ENCODE measurements around the gene ZNF555.
"Not testable (repeated sequence)": the region's sequence is repeated elsewhere in the genome, so short reads cannot be mapped to it uniquely, and the experiment has no call there.

ZNF555 gene

DNA sequence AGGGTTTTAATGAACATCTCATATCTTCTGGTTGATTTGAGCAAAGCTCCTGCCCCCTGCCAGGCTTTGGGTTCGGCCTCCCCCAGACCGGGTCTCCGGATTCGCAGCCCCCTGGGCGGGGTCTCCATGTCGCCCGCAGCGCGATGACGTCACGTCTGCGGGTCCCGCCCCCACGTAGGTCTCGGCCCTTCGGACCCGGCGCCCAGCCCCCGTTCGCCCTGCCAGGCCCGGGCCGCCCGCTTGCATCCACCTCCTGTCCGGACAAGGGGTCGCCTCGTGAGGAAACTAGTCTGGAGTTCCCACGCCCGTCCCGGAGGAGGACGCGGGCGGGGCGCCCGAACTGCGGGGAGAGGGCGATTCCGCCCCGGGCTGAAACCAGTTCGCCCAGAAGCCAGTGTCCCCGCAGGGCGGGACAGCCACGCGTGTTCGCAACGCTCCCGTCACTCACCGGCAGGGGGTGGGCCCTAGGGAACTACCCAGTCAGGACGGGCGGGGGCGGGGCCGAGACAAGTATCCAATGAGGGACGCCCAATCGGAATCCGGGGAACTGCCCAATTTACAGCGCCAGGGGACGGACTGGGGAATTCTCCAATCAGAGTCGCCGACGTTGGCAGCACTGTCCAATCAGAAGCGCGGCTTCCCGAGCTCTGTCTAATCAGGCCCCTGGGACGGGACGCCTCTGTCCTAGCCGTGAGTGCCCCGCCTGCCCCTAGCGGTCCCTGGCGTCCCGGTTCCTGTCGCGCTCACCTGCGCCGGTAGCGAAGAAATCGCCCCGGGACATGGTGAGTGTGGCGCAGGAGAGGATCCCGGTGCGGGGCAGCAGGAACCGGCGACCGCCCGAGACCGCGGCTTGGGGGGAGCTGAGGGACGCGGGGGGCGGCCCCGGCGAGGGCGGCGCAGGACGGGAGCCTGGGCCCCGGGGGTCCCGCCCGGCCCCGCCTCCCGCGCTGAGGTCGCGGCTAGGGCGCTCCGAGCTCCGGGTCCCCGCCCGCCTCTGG, at the start of gene ZNF555:
ZNF555 (plus strand) TSS at position 682 of the 998 bp plus-strand sequence; CDS start at position 780, 98 bp downstream.
- DNase-seq (ENCODE audit: low read depth): peak; percentile 98

DNA sequence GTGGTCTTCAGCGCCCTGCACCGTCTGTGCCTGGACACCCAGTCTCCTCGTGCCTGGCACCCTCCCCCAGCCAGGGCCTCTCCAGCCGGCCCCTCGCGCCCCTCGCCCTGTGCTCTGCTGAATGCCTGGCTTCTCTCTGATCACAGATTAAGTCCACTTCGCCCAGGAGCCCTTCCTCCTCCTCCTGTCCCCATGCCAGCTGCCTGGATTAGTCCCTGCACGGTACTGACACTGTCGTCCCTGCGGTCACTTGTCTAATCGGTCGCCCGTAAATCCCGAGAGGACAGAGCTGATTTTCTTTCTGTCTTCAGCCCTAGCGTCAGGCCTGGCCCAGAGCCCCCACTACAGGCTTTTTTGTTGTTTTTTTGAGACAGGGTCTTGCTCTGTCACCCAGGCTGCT, 49.4 kb upstream of the ZNF555 start:
- no peak for DNase-seq (ENCODE audit: low read depth)

DNA sequence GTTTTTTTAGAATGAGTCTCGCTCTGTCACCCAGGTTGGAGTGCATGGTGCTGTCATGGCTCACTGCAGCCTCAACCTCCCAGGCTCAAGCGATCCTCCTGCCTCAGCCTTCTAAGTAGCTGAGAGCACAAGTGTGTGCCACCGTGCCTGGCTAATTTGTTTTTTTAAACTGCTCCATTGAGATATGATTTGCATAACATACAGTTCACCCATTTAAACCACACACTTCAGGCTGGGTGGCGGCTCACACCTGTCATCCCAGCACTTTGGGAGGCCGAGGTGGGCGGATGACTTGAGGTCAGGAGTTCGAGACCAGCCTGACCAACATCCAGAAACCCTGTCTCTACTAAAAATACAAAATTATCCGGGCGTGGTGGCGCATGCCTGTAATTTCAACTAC, 48.6 kb upstream of the ZNF555 start:
- not testable (repeated sequence) for DNase-seq (ENCODE audit: low read depth)

DNA sequence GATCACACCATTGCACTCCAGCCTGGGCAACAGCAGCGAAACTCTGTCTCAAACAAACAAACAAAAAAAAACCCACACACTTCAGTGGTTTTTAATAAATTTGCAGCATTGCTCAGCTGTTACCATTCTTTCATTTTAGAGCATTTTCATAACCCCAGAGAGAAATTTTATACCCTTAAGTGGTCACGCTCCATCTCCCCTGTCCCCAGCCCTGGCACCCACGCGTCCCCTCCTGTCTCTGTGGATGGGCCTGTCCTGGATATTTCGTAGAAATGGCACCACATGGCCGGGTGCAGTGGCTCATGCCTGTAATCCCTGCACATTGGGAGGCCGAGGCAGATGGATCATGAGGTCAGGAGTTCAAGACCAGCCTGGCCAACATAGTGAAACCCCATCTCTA, 48.1 kb upstream of the ZNF555 start:
- DNase-seq (ENCODE audit: low read depth): no peak

DNA sequence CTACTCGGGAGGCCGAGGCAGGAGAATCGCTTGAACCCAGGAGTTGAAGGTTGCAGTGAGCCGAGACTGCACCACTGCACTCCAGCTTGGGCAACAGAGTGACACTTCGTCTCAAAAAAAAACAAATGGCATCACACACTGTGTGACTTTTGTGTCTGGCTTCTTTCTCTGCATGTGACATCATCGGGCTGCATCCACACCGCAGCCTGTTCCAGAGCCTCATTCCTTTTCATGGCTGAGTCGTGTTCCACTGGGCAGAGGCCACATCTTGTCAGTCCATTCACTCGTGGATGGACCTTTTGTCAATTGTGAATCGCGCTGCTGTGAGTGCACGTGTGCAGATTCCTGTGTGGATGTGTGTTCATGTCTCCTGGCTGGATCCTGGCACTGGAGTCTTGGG, 47.7 kb upstream of the ZNF555 start:
- DNase-seq (ENCODE audit: low read depth): no peak

DNA sequence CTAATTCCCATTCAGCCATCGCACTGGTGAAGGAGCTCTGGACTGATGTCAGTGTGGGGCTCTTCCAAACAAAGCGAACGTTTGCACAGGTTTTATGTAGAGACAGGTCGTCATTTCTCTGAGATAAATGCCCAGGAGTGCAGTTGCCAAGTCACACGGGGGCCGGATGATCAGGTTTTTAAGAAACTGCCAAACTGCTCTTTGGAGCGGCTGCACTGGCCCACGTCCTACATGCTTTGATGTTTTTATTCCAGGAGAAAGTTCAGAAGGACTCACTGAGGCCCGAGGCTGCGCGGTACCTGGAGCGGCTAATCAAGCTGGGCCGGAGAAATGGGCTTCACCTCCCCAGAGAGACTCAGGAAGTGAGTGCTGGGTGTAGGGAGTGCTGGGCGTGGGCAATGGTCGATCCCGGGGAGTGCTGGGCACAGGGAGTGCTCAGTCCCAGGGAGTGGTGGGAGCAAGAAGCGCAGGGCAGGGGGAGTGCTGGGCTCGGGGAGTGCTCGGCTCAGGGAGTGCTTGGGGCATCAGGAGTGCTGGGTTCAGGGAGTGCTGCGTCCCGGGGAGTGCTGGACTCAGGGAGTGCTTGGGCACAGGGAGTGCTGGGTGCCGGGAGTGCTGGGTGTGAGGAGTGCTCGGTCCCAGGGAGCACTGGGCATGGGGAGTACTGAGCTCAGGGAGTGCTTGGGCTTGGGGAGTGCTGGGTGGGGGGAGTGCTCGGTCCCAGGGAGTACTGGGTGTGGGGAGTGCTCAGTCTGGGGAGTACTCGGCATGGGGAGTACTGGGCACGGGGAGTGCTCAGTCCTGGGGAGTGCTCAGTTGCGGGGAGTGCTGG, 45.2 kb upstream of the ZNF555 start:
- no peak for DNase-seq (ENCODE audit: low read depth)

DNA sequence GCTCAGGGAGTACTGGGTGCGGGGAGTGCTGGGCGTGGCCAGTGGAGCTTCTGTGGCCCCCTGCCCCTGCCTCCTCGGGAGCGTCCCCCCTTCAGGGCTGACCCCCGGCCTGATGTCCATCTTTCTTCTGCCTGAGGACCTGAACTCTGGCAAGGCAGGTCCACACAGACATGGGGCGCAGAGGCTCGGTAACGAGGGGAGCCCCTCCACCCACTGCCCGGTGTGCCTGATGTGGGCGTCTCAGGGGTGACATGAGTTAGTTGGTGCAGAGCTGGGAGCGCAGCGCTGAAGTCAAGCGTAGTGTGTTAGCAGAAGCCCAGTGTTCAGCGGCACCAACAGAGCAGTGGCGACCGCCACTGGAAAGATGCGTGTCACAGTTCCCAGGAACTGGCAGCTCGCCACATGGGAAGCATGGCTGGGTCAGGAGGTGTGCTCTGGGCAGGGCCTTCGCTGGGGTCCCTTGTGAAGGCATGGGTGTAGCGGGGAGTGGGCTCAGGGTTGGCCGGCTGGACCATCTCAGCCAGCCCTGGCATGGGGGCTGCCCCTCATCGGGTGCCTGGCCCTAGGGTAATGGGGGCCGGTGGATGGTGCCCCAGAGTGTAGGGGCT, 44.5 kb upstream of the ZNF555 start:
- no peak for DNase-seq (ENCODE audit: low read depth)

DNA sequence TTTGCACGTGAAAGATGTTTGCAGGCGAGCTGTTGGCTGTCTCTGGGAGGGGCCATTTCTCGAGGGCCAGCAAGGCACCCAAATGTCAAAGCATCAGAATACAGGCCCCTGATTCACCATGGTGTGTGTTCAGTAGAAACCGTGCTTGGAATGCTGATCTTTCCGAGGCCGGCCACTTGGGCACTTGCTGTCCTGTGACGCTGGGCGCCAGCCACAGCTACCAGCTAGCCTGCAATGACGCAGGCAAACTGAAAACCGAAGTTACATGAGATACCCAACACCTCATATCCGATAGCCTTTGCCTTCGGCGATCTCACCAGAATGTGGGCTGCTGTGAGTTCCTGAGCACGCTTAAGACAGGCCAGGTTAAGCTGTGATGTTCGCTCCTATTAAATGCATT, 44.0 kb upstream of the ZNF555 start:
- DNase-seq (ENCODE audit: low read depth): no peak

DNA sequence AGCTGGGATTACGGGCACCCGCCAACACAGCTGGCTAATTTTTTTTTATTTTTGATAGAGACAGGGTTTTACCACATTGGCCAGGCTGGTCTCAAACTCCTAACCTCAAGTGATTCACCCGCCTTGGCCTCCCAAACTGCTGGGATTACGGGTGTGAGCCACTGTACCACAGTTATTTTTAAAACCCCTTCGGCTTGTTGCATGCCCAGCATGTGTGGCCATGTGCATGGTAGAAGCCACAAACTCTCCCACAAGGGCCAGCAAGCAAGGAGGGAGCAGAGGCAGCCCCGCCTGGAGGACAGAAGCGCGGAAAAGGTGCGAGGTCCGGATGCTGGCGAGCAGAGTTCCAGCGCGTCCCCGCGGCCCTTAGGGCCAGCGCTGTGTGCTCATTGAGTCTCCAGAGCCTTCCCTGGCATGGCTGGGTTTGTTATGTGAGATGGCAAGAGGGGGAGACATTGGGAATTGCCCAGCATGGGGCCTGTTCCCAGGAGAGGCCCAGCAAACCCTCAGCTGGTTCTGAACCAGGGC, 43.1 kb upstream of the ZNF555 start:
- no peak for DNase-seq (ENCODE audit: low read depth)

DNA sequence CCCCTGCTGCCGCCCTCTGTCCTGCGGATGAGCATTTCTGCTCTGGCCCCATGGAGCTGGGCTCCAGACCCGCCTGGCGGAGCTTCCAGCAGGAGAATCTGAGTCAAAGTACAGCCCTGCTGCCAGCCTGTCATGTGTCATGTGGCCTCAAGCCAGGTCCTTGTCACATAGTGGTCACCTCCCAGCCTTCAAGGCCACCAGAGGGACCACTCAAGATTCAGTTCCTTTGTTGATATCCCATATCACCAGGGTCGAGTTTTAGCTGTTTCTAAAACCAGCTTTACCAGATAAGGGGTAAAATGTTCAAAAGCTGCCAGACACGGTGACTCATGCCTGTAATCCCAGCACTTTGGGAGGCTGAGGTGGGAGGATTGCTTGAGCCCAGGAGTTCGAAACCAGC, 42.5 kb upstream of the ZNF555 start:
- no peak for DNase-seq (ENCODE audit: low read depth)

DNA sequence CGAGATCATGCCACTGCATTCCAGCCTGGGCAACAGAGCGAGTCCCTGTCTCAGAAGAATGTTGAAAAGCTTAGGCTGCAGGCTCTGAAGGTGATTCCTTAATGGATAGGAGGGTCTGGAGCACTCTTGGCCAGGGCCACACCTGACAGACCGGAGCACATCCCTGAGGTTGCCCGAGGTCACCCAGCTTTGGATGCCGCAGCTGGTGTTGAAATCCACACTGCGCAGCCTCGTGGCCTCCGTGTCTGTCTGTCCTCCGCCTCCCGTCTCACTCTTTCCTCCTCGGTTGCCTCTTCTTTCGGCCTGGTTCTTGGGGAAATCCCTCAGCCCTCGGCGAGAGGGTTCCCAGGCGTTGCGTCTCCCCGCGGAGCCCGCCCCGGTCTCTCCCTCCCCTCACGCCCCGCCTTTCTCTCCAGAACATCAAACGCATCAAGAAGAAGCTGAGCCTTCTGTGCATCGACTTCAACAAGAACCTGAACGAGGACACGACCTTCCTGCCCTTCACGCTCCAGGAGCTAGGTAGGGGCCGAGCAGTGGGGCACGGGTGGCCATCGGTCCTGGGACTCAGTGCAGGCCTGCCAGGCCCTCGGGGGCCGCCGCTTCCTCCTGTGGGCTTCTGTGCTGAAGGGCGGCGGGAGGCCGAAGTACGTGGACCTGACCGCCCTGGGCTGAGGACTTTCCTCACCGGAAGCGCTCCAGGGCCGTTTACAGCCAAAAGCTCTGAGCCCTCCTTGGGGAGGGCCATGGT, 41.8 kb upstream of the ZNF555 start:
- DNase-seq (ENCODE audit: low read depth): no peak

DNA sequence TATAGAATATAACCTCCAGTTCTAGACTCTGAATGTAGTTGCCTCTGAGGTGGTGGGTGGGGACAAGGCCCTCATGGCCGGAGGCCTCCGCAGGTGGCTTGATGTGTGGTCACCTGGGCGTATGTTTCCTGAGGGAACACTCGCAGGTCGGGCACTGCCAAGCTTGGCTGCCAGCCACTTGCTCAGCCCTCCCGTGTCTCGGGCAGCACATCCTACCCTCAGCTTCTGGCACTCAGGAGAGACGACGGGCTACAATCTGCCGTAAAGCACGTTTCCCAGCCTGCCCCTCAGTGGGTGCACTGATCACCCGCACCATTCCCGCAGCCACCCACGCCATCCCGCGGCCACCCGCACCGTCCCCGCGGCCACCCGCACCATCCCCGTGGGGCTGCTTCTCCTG, 40.8 kb upstream of the ZNF555 start:
- no peak for DNase-seq (ENCODE audit: low read depth)

DNA sequence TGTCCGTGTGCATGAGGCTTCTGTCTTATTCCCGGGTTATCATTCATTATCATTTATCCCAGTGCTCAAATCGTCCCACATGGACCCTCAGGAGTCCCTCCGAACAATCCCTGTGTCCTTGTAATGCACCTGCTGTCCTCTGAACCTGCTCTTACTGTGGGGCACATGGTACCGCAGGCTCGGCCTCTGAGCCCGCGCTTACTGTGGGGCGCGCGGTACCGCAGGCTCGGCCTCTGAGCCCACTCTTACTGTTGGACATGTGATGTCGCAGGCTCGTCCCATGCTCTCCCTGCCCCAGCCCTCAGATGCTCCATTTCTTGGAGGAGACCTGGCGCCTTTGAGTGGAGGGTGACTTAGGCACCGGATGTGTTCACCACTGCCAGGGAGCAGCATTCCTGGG, 38.4 kb upstream of the ZNF555 start:
- DNase-seq (ENCODE audit: low read depth): no peak

DNA sequence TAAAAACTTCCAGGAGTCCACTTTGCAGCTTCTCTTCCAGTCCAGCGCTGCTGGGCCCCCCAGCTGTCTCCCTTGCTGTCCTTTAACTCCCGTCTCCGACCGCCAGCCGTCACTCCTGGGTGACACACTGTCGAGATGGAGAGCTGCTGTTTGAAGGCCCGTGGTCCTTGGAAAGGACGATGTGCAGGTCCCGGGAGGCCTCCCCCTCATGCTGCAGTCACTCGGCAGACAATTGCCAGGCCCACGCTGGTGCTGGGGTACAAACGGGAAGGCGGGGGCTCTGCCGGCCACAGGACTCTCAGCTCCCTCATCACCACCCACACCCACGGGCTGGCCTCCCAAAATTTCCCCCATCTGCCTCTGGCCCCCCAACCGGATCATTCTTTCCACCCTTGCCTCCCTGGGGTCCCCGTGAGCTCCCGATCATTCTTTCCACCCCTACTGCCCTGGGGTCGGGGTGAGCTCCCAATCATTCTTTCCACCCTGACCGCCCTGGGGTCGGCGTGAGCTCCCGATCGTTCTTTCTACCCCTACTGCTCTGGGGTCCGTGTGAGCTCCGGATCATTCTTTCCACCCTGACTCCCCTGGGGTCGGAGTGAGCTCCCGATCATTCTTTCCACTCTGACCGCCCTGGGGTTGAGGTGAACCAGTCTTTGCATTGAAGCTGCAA, 37.7 kb upstream of the ZNF555 start:
- DNase-seq (ENCODE audit: low read depth): no peak

DNA sequence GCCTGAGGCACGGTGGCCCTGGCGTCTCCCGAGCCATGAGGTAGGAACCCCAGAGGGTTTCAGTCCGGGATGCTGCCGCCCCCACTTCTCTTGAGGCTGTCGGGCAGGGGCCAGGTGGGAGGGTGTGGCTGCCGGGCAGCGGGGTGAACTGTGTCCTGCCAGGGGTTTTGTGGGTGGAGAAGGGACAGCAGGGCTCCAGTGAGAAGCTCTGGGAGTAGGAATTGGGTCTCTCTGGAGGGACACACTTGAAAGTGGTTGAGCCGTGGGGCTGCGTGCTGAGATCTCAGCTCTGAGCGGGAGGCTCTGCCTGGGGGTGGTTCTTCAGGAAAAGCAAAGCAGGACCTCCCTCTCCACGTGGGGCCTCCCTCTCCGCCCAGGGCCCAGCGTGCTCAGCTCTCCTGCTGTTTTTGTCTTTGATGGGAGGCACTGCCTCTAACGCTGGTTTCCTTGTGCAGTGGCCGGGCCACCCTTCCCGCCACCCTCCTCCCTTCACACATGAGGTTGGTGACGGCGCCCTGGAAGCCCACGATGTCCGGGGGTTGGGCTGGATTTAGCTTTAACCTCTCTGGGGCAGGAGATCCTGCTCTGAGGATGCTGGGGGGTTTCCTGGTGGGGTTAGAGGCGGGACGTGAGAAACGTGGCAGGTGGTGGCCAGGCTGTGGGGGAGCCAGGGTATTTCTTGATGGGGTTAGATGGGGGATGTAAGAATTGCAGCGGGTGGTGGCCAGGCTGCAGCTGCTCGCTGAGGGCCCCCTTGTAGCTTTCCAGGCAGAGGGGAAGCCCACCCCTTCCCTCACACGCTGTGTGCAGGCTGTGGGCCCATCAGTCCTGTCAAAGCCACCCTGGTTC, 36.9 kb upstream of the ZNF555 start:
- DNase-seq (ENCODE audit: low read depth): no peak

DNA sequence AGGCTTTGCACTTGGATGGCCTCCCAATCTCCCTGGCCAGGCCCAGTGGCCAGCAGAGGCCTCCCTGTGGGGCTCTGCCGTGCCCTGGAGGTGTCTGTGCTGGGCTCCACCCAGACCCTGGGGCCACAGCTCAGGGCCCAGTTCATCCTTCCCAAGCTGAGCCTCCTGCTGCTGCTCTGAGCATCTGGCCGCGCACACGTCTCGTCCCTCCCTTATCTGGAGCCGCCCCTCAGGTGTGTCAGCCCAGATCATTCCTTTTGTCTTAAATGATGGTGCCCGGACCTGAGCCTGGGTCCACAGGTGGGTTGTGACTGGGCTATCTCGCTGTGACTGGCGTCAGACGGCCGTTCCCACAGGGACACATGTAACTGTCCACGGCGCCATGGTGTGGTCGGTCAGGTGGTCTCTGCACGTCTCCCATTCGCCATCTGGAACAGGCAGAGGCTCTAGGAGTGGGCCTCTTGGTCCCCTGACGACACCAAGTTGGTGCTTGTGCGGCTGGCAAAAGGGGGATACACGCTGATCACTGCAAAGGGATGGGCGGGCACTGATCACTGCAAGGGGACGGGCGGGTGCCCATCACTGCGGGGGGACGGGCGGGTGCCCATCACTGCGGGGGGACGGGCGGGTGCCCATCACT, 35.9 kb upstream of the ZNF555 start:
- DNase-seq (ENCODE audit: low read depth): no peak

DNA sequence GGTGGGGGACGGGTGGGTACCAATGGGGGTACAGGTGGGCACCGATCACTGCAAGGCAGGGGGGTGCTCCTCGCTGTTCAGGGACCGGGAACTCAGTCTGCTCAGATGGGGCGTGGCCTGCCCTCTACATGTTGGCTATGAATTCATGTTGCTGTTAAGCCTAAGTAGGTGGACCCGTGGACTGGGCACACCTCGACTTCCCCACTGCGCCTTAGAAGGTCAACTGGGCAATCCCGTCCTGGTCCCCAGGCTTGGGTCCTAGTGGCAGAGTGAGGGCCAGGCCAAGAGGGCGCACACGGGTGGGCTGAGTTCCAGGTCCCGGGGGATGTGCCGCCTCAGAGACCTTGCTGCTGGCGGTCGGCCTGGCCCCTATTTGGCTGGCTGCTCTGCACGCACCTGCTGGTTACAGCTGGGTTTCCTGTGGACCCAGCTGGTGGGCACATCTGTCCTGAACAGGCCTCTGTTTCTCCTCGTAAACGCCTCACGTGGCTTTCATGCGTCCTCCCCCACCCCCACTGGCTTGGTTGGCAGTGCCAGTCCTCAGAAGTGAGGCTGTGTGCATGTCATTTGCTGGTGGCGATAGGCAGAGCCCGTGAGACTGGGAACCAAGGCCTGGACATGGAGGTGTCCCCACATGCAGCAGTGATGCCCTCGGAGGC, 35.2 kb upstream of the ZNF555 start:
- DNase-seq (ENCODE audit: low read depth): no peak

DNA sequence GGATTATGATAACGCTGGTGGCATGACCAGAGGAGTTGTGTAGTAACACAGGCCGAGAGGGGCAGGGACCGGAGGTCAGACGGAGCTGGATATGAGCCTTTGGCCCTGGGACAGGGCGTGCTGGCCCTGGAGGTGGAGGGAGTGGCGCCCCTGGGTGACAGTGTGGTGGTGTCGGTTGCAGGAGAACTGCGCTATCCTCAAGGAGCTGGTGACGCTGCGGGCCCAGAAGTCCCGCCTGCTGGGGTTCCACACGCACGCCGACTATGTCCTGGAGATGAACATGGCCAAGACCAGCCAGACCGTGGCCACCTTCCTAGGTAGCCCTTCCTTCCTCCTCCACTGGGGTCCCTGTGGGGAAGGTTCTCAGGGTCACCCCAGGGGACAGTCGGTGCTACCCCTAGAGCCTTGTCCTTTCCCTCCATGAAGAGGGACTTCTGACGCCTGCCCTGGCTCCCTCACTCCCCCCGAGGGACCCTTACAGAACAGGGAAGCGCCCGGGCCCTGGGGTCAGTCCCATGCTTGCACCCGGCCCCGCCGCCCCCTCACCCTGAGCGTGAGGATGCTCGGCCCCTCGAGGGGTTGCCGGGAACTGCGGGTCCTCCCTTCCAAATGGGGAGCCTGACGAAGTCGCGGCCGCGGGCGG, 34.4 kb upstream of the ZNF555 start:
- DNase-seq (ENCODE audit: low read depth): no peak

Measured in activated T-cell treated with anti-CD3 and anti-CD28 coated beads for 1 hour (primary cell).